KMS-11 (cell line): ENCODE data around the gene ARMH3.

ENCODE experiments used
- H2AFZ ChIP-seq: fragments of 200-600 bp; sonication (generic); 2 replicates; pipeline ENCODE4 v1.6.1; 2016; ENCODE audit warnings: antibody characterized with exemption, mixed run types, low read depth
- H3K27ac ChIP-seq: fragments of 200-600 bp; sonication (generic); 2 replicates; pipeline ENCODE4 v1.6.1; 2016; ENCODE audit warnings: mild to moderate bottlenecking, mixed run types
- H3K27me3 ChIP-seq: fragments of 200-600 bp; sonication (generic); 2 replicates; pipeline ENCODE4 v1.6.1; 2017; ENCODE audit warnings: mild to moderate bottlenecking, low read depth, mixed run types, moderate library complexity; ENCODE audit not compliant: insufficient read depth
- H3K36me3 ChIP-seq: fragments of 200-600 bp; sonication (generic); 2 replicates; pipeline ENCODE4 v1.6.1; 2017; ENCODE audit warnings: mild to moderate bottlenecking, mixed run types; ENCODE audit not compliant: insufficient read depth
- H3K4me1 ChIP-seq: fragments of 200-600 bp; sonication (generic); 2 replicates; pipeline ENCODE4 v1.6.1; 2016; ENCODE audit warnings: mild to moderate bottlenecking, low read depth, mixed run types; ENCODE audit not compliant: poor library complexity, severe bottlenecking
- H3K4me2 ChIP-seq: fragments of 200-600 bp; sonication (generic); 2 replicates; pipeline ENCODE4 v1.7.0; 2016; ENCODE audit warnings: mild to moderate bottlenecking, mixed run types
- H3K4me3 ChIP-seq: fragments of 200-600 bp; sonication (generic); IDR thresholded peaks from 2 replicates; pipeline ENCODE4 v1.6.1; 2017; ENCODE audit warnings: low read depth, low read length, mixed read lengths; ENCODE audit not compliant: insufficient read depth
- H3K79me2 ChIP-seq: fragments of 200-600 bp; sonication (generic); 2 replicates; pipeline ENCODE4 v1.6.1; 2016; ENCODE audit warnings: low read depth, mixed run types; ENCODE audit not compliant: insufficient read depth
- H3K9ac ChIP-seq: fragments of 200-600 bp; sonication (generic); 2 replicates; pipeline ENCODE4 v1.6.1; 2016; ENCODE audit warnings: mild to moderate bottlenecking, mixed run types
- H4K20me1 ChIP-seq: fragments of 200-600 bp; sonication (generic); 2 replicates; pipeline ENCODE4 v1.6.1; 2016; ENCODE audit warnings: mild to moderate bottlenecking, mixed run types; ENCODE audit not compliant: insufficient read depth
- TF ChIP-seq, protein P1 (sequence below): fragments of 200-600 bp; sonication (generic); conservative IDR thresholded peaks from 2 replicates; pipeline ENCODE4 v1.6.1; 2017; ENCODE audit warnings: low read depth, mild to moderate bottlenecking, antibody characterized with exemption, low read length, moderate library complexity, mixed read lengths

The ARMH3 gene

DNA sequence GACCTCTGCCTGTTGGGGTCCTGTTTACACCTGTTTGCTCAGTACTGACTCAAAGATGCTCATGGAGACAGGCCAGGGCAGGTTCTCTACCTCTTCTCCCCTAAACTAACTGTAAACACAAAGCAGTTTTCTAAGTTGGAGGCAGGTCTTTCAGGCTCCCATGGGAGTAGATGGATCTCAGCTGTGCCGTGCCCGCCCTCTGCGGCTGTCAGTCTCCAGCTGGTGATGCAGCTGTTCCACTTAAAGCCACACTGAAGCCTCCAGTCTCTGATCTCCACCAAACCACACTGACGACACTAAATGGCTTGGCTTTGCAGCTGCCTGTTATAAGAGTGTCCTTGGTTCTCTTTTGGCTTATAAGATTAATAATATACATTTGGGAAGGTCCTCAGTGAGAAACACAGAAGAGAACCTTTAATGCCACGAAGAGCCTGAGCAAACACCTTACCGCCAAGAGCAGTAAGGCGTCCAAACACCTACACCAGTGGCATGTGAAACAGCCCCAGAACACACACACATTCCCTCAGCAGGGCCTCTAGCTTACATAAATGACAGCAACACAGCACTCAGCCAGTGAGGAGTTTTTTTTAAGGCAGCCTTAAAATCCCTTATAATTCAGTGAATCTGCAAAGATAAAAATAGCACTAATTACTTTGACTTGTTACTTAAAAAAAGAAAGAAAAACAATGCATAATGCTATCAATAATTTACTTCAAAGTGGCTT lies 152.0 kb downstream of the ARMH3 start:
- Histone ChIP-seq H3K9ac (no peak overlapping the region), H3K27ac (no peak overlapping the region), H3K4me3 (no peak overlapping the region), H3K4me1 (no peaks in the 10 kb centered on the region), H4K20me1 (no peaks in the 10 kb centered on the region), H3K4me2 (no peak overlapping the region), H2AFZ (no peak overlapping the region), H3K79me2 (no peaks in the 10 kb centered on the region), H3K27me3 (no peaks in the 10 kb centered on the region), H3K36me3 (no peaks in the 10 kb centered on the region)
- TF ChIP-seq, protein P1, sequence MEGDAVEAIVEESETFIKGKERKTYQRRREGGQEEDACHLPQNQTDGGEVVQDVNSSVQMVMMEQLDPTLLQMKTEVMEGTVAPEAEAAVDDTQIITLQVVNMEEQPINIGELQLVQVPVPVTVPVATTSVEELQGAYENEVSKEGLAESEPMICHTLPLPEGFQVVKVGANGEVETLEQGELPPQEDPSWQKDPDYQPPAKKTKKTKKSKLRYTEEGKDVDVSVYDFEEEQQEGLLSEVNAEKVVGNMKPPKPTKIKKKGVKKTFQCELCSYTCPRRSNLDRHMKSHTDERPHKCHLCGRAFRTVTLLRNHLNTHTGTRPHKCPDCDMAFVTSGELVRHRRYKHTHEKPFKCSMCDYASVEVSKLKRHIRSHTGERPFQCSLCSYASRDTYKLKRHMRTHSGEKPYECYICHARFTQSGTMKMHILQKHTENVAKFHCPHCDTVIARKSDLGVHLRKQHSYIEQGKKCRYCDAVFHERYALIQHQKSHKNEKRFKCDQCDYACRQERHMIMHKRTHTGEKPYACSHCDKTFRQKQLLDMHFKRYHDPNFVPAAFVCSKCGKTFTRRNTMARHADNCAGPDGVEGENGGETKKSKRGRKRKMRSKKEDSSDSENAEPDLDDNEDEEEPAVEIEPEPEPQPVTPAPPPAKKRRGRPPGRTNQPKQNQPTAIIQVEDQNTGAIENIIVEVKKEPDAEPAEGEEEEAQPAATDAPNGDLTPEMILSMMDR = no peak

DNA sequence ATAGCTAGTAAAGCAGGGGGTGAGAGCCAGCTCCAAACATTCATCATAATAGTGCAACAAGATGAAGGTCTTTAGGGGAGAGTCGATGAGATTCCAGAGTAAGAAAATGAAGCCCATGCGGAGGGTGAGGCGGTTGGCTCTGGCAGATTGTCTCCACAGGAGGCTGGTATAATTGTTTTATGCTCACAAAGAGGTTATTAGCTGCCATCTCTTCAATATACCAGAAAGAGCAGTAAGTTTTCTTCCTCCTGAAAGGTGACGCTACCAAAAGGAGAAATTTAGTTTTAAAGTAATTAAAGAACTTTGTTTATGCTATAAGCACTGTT lies 153.2 kb downstream of the ARMH3 start:
- Histone ChIP-seq H3K4me3 (no peak overlapping the region), H3K36me3 (no peaks in the 10 kb centered on the region), H4K20me1 (no peaks in the 10 kb centered on the region), H3K79me2 (no peaks in the 10 kb centered on the region), H3K27ac (no peak overlapping the region), H3K27me3 (no peaks in the 10 kb centered on the region), H2AFZ (no peak overlapping the region), H3K4me2 (no peak overlapping the region), H3K4me1 (no peaks in the 10 kb centered on the region), H3K9ac (no peak overlapping the region)
- TF ChIP-seq, protein P1 = no peak

DNA sequence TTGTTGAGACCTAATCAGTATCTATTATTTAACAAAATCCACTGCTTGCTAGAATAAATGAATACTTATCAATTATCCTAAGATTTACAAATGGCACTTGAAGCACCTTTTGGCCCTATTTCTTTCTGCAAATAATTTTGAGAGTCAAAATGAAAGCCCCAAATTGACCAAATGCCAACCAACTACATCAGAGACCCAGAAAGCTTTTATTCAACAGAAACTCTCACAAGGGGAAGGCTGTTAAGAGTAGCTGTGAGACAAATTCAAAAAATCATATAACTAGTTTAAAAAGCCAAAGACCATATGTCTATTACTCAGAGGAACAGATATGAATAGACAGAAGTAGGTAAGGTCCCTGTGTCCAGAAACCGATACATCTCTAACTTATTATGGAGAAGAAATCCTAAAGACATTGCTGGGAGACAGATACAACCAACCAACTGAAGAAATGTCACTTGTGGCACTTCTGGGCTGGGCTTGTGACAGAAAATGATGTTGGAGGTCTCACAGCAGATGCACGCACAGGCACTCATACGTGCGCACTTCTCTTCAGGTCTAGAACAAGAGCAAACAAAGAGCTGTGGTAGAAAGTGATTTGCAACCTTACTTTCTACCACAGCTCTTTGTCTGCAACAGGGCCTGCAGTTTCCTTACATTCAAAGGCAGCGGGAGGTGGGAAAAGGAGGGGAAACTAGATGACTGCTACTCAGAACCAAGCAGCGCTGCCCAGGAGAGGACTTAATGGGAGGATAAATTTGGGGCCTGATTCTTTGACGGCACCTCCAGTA lies 153.7 kb downstream of the ARMH3 start:
- Histone ChIP-seq H3K4me3 (no peak overlapping the region), H3K27me3 (no peaks in the 10 kb centered on the region), H3K36me3 (no peaks in the 10 kb centered on the region), H3K27ac (no peak overlapping the region), H3K9ac (no peak overlapping the region), H4K20me1 (no peaks in the 10 kb centered on the region), H3K79me2 (no peaks in the 10 kb centered on the region), H3K4me1 (no peaks in the 10 kb centered on the region), H2AFZ (no peak overlapping the region), H3K4me2 (no peak overlapping the region)
- TF ChIP-seq, protein P1 = no peak

DNA sequence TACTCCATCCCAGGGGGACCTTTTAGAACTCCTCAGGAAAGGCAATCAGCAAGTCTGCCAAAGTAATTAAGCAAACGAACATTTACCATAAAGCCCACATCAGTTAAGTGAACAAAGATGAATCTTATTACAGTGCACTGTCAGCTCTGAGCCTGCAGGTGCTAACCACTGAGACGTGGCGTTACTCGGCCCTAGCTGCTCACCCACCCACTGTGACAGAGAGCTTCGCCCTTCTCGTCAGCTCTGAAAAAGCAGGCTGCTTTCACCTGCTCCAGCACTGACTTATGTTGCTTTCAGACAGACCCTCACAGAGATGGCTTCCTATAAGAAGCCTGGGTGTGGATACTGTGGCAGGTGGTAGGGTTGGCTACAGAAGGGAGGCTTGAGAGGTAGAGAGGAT lies 154.6 kb downstream of the ARMH3 start:
- no peaks in the 10 kb centered on the region for H3K4me1 ChIP-seq
- no peak overlapping the region for H2AFZ ChIP-seq

More for the DNA sequence above, 154.6 kb downstream of the ARMH3 start:
- Histone ChIP-seq H3K79me2 (no peaks in the 10 kb centered on the region), H3K4me3 (no peak overlapping the region), H3K36me3 (no peaks in the 10 kb centered on the region), H3K9ac (no peak overlapping the region), H3K27me3 (no peaks in the 10 kb centered on the region), H4K20me1 (no peaks in the 10 kb centered on the region), H3K4me2 (no peak overlapping the region), H3K27ac (no peak overlapping the region)
- TF ChIP-seq, protein P1 = no peak
